ENCODE results near the gene ANAPC15.

Gene ANAPC15

DNA sequence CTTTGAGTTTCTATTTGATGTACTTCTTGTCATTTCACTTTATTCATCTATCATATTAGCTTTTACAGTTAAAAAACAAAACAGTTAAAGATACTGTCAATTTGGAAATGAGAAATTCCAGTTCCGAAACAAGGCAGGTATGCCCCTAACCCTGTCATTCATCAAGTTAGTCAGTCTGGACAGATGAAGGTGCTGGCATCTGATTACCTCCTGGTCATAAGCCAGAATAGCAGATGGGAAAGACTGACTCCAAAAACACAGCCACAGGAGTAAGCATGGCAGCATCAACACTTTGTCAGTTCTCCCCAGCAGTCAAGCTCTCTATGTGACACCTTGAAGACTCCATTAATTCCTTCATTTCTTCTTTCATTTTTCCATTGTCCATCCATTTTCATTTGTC lies 27.5 kb downstream of the ANAPC15 start:
- no peaks in the 10 kb centered on the region for H3K4me1 ChIP-seq (ENCODE audit: insufficient read depth, insufficient read length)
- TF ChIP-seq YY1 (IDR thresholded peaks at IDR 0.05; ENCODE audit: insufficient read depth, insufficient read length) (no peak), SUZ12 (IDR thresholded peaks at IDR 0.05; ENCODE audit: extremely low read depth, insufficient read depth, insufficient read length) (no peak), ZNF274 (IDR thresholded peaks at IDR 0.05; ENCODE audit: low read depth, low read length) (no peak)
- DNase-seq (ENCODE audit: low read depth, low spot score), result no peak
- no peak overlapping the region for H3K4me3 ChIP-seq (ENCODE audit: insufficient read length, low read depth)
- no peaks in the 10 kb centered on the region for H3K27me3 ChIP-seq (ENCODE audit: insufficient read depth, insufficient read length)
- H3K36me3 ChIP-seq (ENCODE audit: insufficient read depth, insufficient read length, low read length), result peaks cover 20% of the 10 kb centered on the region
- no peak overlapping the region for H3K9ac ChIP-seq (ENCODE audit: insufficient read length, low read depth)
- H3K9me3 ChIP-seq (ENCODE audit: insufficient read depth, low read length), result no peaks in the 10 kb centered on the region

DNA sequence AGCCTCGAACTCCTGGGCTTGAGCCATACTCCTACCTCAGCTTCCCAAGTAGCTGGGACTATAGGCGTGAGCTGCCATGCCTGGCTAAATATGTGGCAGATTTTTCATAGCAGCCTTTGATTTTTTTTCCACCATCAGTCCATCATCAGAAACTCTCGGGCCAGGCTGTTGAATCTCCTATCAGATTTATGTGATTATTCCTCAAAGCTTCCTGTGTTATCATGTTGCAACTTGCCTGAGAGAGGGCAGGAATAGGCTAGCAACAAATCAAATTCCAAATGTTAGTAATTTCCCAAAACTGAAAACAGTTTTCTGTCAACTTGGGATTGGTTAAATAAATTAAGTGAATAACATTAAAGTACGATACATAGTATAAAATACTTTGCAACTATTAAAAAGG lies 28.4 kb downstream of the ANAPC15 start:
- Histone ChIP-seq H3K4me1 (ENCODE audit: insufficient read depth, insufficient read length) (no peaks in the 10 kb centered on the region), H3K9ac (ENCODE audit: insufficient read length, low read depth) (no peak overlapping the region), H3K27me3 (ENCODE audit: insufficient read depth, insufficient read length) (no peaks in the 10 kb centered on the region), H3K4me3 (ENCODE audit: insufficient read length, low read depth) (no peak overlapping the region), H3K9me3 (ENCODE audit: insufficient read depth, low read length) (no peaks in the 10 kb centered on the region), H3K36me3 (ENCODE audit: insufficient read depth, insufficient read length, low read length) (peaks cover 16% of the 10 kb centered on the region)
- no peak for DNase-seq (ENCODE audit: low read depth, low spot score)
- no peak for TF ChIP-seq SUZ12 (IDR thresholded peaks at IDR 0.05; ENCODE audit: extremely low read depth, insufficient read depth, insufficient read length)
- TF ChIP-seq ZNF274 (IDR thresholded peaks at IDR 0.05; ENCODE audit: low read depth, low read length), result no peak
- no peak for TF ChIP-seq YY1 (IDR thresholded peaks at IDR 0.05; ENCODE audit: insufficient read depth, insufficient read length)

DNA sequence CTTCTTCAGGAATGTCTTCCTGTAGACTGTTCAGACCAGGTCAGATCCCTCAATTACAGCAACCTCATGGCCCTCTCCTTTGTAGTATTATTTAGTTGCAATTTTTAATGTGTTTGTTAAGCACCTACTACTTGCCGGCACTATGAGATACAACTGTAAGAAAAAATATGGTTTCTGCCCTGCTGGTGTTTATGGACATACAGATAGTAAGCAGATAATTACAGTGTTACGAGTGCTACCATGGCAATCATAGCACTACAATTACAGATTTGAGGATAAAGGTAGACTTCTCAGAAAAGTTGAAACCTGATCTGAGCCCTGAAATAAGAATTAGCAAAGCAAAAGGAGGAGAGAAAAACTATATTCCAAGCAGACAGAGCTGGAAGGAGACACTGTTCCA lies 29.1 kb downstream of the ANAPC15 start:
- DNase-seq (ENCODE audit: low read depth, low spot score), result no peak
- no peak for TF ChIP-seq YY1 (IDR thresholded peaks at IDR 0.05; ENCODE audit: insufficient read depth, insufficient read length)
- no peak for TF ChIP-seq SUZ12 (IDR thresholded peaks at IDR 0.05; ENCODE audit: extremely low read depth, insufficient read depth, insufficient read length)
- no peak for TF ChIP-seq ZNF274 (IDR thresholded peaks at IDR 0.05; ENCODE audit: low read depth, low read length)
- H3K4me3 ChIP-seq (ENCODE audit: insufficient read length, low read depth), result no peak overlapping the region
- H3K4me1 ChIP-seq (ENCODE audit: insufficient read depth, insufficient read length), result no peaks in the 10 kb centered on the region
- no peaks in the 10 kb centered on the region for H3K9me3 ChIP-seq (ENCODE audit: insufficient read depth, low read length)
- no peak overlapping the region for H3K9ac ChIP-seq (ENCODE audit: insufficient read length, low read depth)
- H3K27me3 ChIP-seq (ENCODE audit: insufficient read depth, insufficient read length), result no peaks in the 10 kb centered on the region
- peaks cover 13% of the 10 kb centered on the region for H3K36me3 ChIP-seq (ENCODE audit: insufficient read depth, insufficient read length, low read length)

DNA sequence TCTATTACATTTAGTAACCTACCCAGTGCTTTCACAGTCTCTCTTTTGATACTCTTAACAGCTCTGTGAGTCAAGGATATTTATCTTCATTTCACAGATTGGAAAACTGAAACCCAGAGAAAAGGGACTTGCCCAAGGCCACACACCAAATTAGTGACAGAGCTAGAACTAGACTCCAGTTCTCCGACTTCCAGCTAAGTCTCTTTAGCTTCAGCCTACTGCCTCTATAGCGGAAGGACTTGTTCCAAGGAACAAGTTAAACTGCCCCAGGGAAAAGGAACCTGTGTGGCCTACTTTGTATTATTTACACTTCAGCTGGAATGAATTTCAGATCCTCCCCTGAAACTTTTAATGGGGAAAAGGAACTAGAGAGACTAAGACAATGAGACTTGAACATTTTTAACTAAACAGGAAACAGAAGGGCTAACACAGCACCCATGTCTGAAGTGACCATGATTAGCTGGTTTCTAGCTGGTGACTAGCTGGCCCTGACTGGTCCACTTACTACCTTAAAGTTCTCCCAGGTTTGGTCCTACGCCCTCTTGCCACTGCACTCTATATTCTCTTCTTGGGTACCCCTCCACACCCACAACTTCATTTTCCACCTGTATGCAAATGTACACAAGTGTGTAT lies 30.6 kb downstream of the ANAPC15 start:
- Histone ChIP-seq H3K4me1 (ENCODE audit: insufficient read depth, insufficient read length) (no peaks in the 10 kb centered on the region), H3K9ac (ENCODE audit: insufficient read length, low read depth) (no peak overlapping the region), H3K36me3 (ENCODE audit: insufficient read depth, insufficient read length, low read length) (peaks cover 5% of the 10 kb centered on the region), H3K4me3 (ENCODE audit: insufficient read length, low read depth) (no peak overlapping the region), H3K27me3 (ENCODE audit: insufficient read depth, insufficient read length) (no peaks in the 10 kb centered on the region), H3K9me3 (ENCODE audit: insufficient read depth, low read length) (no peaks in the 10 kb centered on the region)
- TF ChIP-seq SUZ12 (IDR thresholded peaks at IDR 0.05; ENCODE audit: extremely low read depth, insufficient read depth, insufficient read length) (no peak), ZNF274 (IDR thresholded peaks at IDR 0.05; ENCODE audit: low read depth, low read length) (no peak), YY1 (IDR thresholded peaks at IDR 0.05; ENCODE audit: insufficient read depth, insufficient read length) (no peak)
- no peak for DNase-seq (ENCODE audit: low read depth, low spot score)

DNA sequence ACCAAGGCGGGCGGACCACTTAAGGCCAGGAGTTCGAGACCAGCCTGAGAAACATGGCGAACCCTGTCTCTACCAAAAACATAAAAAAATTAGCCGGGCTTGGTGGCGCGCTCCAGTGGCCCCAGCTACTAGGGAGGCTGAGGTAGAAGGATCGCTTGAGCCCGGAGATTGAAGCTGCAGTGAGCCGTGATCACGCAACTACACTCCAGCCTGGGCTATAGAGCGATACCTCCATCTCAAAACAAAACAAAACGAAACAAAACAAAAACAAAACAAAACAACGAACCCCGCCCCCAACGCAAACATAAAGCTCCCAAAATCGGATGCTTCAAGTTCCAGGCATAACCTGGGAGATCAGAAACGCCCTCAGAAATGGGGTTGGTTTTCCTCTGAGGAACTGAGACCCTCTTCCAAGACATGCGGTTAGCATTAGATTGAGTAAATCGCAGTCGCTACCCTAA lies 31.3 kb downstream of the ANAPC15 start:
- Histone ChIP-seq H3K9me3 (ENCODE audit: insufficient read depth, low read length) (no peaks in the 10 kb centered on the region), H3K9ac (ENCODE audit: insufficient read length, low read depth) (no peak overlapping the region), H3K4me1 (ENCODE audit: insufficient read depth, insufficient read length) (no peaks in the 10 kb centered on the region), H3K36me3 (ENCODE audit: insufficient read depth, insufficient read length, low read length) (peaks cover 5% of the 10 kb centered on the region), H3K27me3 (ENCODE audit: insufficient read depth, insufficient read length) (no peaks in the 10 kb centered on the region), H3K4me3 (ENCODE audit: insufficient read length, low read depth) (peak overlapping the region; percentile 27)
- TF ChIP-seq YY1 (IDR thresholded peaks at IDR 0.05; ENCODE audit: insufficient read depth, insufficient read length) (no peak), SUZ12 (IDR thresholded peaks at IDR 0.05; ENCODE audit: extremely low read depth, insufficient read depth, insufficient read length) (no peak)
- DNase-seq (ENCODE audit: low read depth, low spot score), result no peak

DNA sequence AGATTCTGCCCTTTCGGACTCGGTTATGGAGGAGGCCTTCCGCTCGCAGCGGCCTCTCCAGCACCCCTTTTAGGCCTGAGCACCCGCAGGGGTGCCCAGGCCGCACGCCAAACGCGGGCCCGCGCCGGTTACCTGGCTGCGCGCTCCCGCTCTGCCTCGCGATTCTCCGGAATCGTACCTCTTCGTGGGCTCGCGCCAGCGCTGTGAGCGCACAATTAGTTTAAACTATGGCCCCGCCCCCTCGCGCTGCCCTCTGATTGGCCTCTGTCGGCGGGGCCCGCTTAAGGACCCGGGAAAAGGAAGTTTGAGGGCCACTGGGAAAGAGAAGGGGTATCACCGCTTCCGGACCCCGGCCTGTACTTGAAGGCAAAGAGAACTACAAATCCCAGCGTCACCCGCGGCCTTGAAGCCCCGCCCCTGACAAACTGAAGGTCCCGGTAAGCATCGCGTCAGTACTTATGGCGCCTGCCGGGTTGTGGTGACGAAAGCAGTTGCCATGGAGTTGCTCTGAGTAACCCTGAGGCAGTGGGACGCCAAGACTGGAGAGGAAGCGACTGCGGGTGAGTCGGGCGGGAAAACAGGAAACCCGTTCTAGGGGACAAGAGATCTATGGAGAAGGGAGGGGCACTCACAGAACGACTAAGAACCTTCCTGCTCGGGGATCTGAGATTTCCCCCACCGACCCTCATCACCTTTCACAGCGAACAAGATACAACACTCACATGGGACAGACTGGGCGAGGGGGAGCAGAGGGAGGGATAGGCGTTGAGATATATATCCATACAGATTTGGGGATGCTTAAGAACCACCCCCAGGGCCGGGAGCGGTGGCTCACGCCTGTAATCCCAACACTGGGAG lies 31.9 kb downstream of the ANAPC15 start, which contains the start of the genes LRRC51 and NUMA1:
TSS of gene LRRC51 (plus strand) at position 525 of the 858 bp plus-strand sequence. CDS start 8,234 bp downstream, outside the sequence.
TSS of gene NUMA1 (minus strand) at position 217 of the 858 bp plus-strand sequence. CDS start 44,599 bp downstream, outside the sequence.
- Histone ChIP-seq H3K9me3 (ENCODE audit: insufficient read depth, low read length) (no peaks in the 10 kb centered on the region), H3K27me3 (ENCODE audit: insufficient read depth, insufficient read length) (no peaks in the 10 kb centered on the region), H3K4me3 (ENCODE audit: insufficient read length, low read depth) (peak within 1 kb of the TSS; percentile 71), H3K4me1 (ENCODE audit: insufficient read depth, insufficient read length) (no peaks in the 10 kb centered on the region), H3K9ac (ENCODE audit: insufficient read length, low read depth) (peak within 1 kb of the TSS; percentile 89), H3K36me3 (ENCODE audit: insufficient read depth, insufficient read length, low read length) (peaks cover 5% of the 10 kb centered on the region)
- TF ChIP-seq SUZ12 (IDR thresholded peaks at IDR 0.05; ENCODE audit: extremely low read depth, insufficient read depth, insufficient read length), result no peak
- TF ChIP-seq YY1 (IDR thresholded peaks at IDR 0.05; ENCODE audit: insufficient read depth, insufficient read length), result peak; percentile 28
- peak; percentile 100 for DNase-seq (ENCODE audit: low read depth, low spot score)

DNA sequence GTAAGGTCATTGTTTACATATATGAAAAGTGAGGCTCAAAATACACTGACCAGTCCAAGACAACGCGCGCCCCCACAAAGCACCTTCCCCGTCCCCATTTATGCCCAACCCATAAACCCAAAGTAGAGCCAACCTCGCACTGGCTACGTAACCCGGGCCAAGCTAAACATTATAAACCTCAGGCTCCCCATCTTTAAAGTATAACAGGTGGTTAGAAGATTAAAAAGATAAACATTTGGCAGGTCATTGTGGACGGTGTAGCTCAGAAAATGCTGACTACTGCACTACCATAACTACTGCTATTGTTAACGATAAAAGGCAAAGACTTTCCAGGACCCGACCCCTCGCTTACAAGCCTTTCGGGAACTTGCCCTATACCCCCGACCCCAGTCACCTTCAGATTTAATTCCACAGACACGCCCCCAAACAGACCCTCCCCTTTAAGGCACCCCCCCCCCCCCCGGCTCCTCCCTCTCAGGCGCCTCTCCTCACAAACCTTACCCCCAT lies 32.6 kb downstream of the ANAPC15 start:
- Histone ChIP-seq H3K4me3 (ENCODE audit: insufficient read length, low read depth) (peak overlapping the region; percentile 71), H3K9me3 (ENCODE audit: insufficient read depth, low read length) (no peaks in the 10 kb centered on the region), H3K4me1 (ENCODE audit: insufficient read depth, insufficient read length) (no peaks in the 10 kb centered on the region), H3K36me3 (ENCODE audit: insufficient read depth, insufficient read length, low read length) (peaks cover 3% of the 10 kb centered on the region), H3K27me3 (ENCODE audit: insufficient read depth, insufficient read length) (no peaks in the 10 kb centered on the region), H3K9ac (ENCODE audit: insufficient read length, low read depth) (peak overlapping the region; percentile 89)
- DNase-seq (ENCODE audit: low read depth, low spot score), result no peak
- TF ChIP-seq ZNF274 (IDR thresholded peaks at IDR 0.05; ENCODE audit: low read depth, low read length), result no peak
- TF ChIP-seq YY1 (IDR thresholded peaks at IDR 0.05; ENCODE audit: insufficient read depth, insufficient read length), result no peak
- no peak for TF ChIP-seq SUZ12 (IDR thresholded peaks at IDR 0.05; ENCODE audit: extremely low read depth, insufficient read depth, insufficient read length)
